K562 (cell line): ENCODE measurements around the gene CNTNAP4. TPM values are rescaled to one million over a fixed set of nuclear protein-coding genes. Genes with fewer than 3 reads are reported as not detected.

Experiments used
- ATAC-seq: fragments of 200-7000 bp; cut with Tn5 transposase; 3 replicates; pipeline ENCODE4 v1.9.1; 2020; ENCODE audit warnings: moderate library complexity
- BruUV-seq: library from RNA; stranded (reverse); fragments of 400-500 nt; replicated peaks from 2 replicates; lab custom pipeline; 2021; lab: Mats Ljungman, UMichigan
- CTCF ChIA-PET: fragments of 300-600 bp; formaldehyde crosslinking; extraction: SDS; loops from one replicate; lab custom pipeline; 2021; ENCODE audit warnings: low intra/inter-chr PET ratio; lab: Yijun Ruan, JAX
- POLR2A ChIA-PET: fragments of 300-600, 350-650 bp; sonication (Branson Sonifier 250); formaldehyde crosslinking; extraction: SDS; loops from one replicate; lab custom pipeline; 2021; ENCODE audit warnings: antibody characterized with exemption, inconsistent platforms; lab: Yijun Ruan, JAX
- DNase-seq, 4 experiments: peaks; one replicate each; pipeline versions ENCODE4 v3.0.0 to v3.0.0-alpha.2; 2011 to 2018; ENCODE audit warnings: low spot score in 3 of 4, mixed read lengths in 3 of 4; ENCODE audit errors: extremely low read depth in 1 of 4
- FAIRE-seq: peaks from 2 replicates; lab custom pipeline; 2011; peaks lifted over from hg19 to GRCh38; lab: Jason Lieb, UNC
- H2AFZ ChIP-seq: 2 replicates; pipeline ENCODE4 v1.6.0; 2011; ENCODE audit warnings: low read depth, low read length, control low read depth, inconsistent platforms
- H3K27ac ChIP-seq: fragments of 200-600 bp; 3 replicates; pipeline ENCODE4 v1.8.0; 2011; ENCODE audit warnings: low read depth, mild to moderate bottlenecking, control low read depth, inconsistent platforms, low read length, moderate library complexity, mixed read lengths; ENCODE audit errors: extremely low read depth
- H3K27me3 ChIP-seq, 2 experiments: fragments of 300-600 bp in 1 of 2; 2 replicates in 1 of 2; 3 replicates in 1 of 2; pipeline versions ENCODE4 v1.6.0 to v1.8.0; 2011; ENCODE audit warnings: inconsistent platforms in 2 of 2, low read length in 2 of 2, mild to moderate bottlenecking in 1 of 2, mixed read lengths in 1 of 2, moderate library complexity in 1 of 2; ENCODE audit not compliant: control insufficient read depth in 2 of 2, insufficient read depth in 2 of 2
- H3K36me3 ChIP-seq: fragments of 300-600 bp; 3 replicates; pipeline ENCODE4 v1.8.0; 2011; ENCODE audit warnings: mild to moderate bottlenecking, low read length, inconsistent platforms; ENCODE audit not compliant: control insufficient read depth, insufficient read depth
- H3K4me1 ChIP-seq, 2 experiments: fragments of 200-600 bp in 1 of 2; replicated peaks in 1 of 2; 2 replicates in 1 of 2; 3 replicates in 1 of 2; pipeline versions ENCODE4 v1.5.1 to v1.8.0; 2011; ENCODE audit warnings: inconsistent platforms in 2 of 2, low read length in 2 of 2, mild to moderate bottlenecking in 1 of 2, mixed read lengths in 1 of 2, moderate library complexity in 1 of 2; ENCODE audit not compliant: control insufficient read depth in 2 of 2, insufficient read depth in 2 of 2
- H3K4me2 ChIP-seq: 2 replicates; pipeline ENCODE4 v1.6.1; 2011; ENCODE audit warnings: low read length, control low read depth, inconsistent platforms, mixed read lengths; ENCODE audit not compliant: insufficient read depth
- H3K4me3 ChIP-seq: fragments of 200-600 bp; sonication (generic), shearing (Covaris generic); 2 replicates; pipeline ENCODE4 v1.5.1; 2016; ENCODE audit warnings: control low read depth, inconsistent platforms
- H3K79me2 ChIP-seq: fragments of 200-600 bp; 3 replicates; pipeline ENCODE4 v1.8.0; 2011; ENCODE audit warnings: low read length, inconsistent platforms; ENCODE audit not compliant: control insufficient read depth, insufficient read depth
- H3K9ac ChIP-seq, 2 experiments: 2 replicates each; pipeline versions ENCODE4 v1.6.0 to v1.6.1; 2011; ENCODE audit warnings: low read depth in 2 of 2, low read length in 2 of 2, control low read depth in 1 of 2, inconsistent platforms in 1 of 2, mild to moderate bottlenecking in 1 of 2, mixed read lengths in 1 of 2; ENCODE audit not compliant: insufficient read depth in 1 of 2
- H3K9me1 ChIP-seq: one replicate; pipeline ENCODE4 v1.6.0; 2011; ENCODE audit warnings: inconsistent platforms, mild to moderate bottlenecking, low read length, moderate library complexity; ENCODE audit not compliant: control insufficient read depth, insufficient read depth
- H3K9me3 ChIP-seq: replicated peaks from 2 replicates; pipeline ENCODE4 v1.5.1; 2011; ENCODE audit warnings: low read depth, low read length, inconsistent platforms; ENCODE audit not compliant: control insufficient read depth, insufficient read depth
- H4K20me1 ChIP-seq: replicated peaks from 2 replicates; pipeline ENCODE4 v1.6.1; 2011; ENCODE audit warnings: low read length, inconsistent platforms, mixed read lengths; ENCODE audit not compliant: control insufficient read depth, insufficient read depth
- ARHGAP35 ChIP-seq: fragments of 450-650 bp; IDR thresholded peaks from 2 replicates; pipeline ENCODE4 v1.6.1; 2018; ENCODE audit not compliant: partially characterized antibody
- MCM7 ChIP-seq, 2 experiments: fragments of 450-650 bp; IDR thresholded peaks; 2 replicates each; pipeline ENCODE4 v1.6.1; 2016 to 2018
- PHTF2 ChIP-seq: fragments of 250-450 bp; sonication (Bioruptor Pico); IDR thresholded peaks from 2 replicates; pipeline ENCODE4 v1.5.0; 2021; ENCODE audit warnings: mild to moderate bottlenecking
- ZBTB9 ChIP-seq: fragments of 450-650 bp; formaldehyde crosslinking; IDR thresholded peaks from 2 replicates; pipeline ENCODE4 v1.4.0; 2020; ENCODE audit warnings: mild to moderate bottlenecking, moderate library complexity
- WGBS: fragments of 100-300 bp; shearing (Covaris generic); methylation state at CpG from one replicate; pipeline ENCODE4 v1.1.6; 2016; ENCODE audit warnings: low coverage, mixed read lengths; ENCODE audit not compliant: insufficient coverage; ENCODE audit errors: missing lambda C conversion rate; 5-methylcytosine and 5-hydroxymethylcytosine counted together
- in situ Hi-C: fragments of 300-500 bp; cut with MboI; formaldehyde crosslinking; loops from 4 replicates; pipeline ENCODE4 v1.15.0; 2018; ENCODE audit warnings: inconsistent platforms, mixed read lengths
- intact Hi-C: fragments of 100-400 bp; cut with micrococcal nuclease; formaldehyde crosslinking; loops from 2 replicates; pipeline ENCODE4 v1.14.2; 2022
- polyA plus RNA-seq, 8 experiments: library from polyadenylated mRNA; depleted of rRNA in 4 of 8; stranded (reverse) in 5 of 8; unstranded in 3 of 8; fragments of >200 nt; fragmentation: Nextera tagmentation in 2 of 8; fragmentation: Illumina TruSeq in 1 of 8; extraction: Ambion mirVana in 2 of 8; extraction: Trizol in 1 of 8; gene quantifications; 2 replicates each; pipeline versions ENCODE4 v1.2.1 to v1.2.3, GENCODE V29; 2011 to 2014; ENCODE audit warnings: inconsistent platforms in 1 of 8, missing spikeins in 1 of 8
- total RNA-seq, 7 experiments: library from RNA; depleted of rRNA in 6 of 7; stranded (reverse); fragments of >200 nt in 6 of 7; fragmentation: Illumina TruSeq in 2 of 7; extraction: Trizol in 2 of 7; gene quantifications; 2 replicates each; pipeline versions ENCODE4 v1.2.1 to v1.2.3, GENCODE V29; 2011 to 2021; ENCODE audit warnings: low replicate concordance in 1 of 7

Gene CNTNAP4
- total and polyA plus RNA-seq, 9 of the 15 experiments (the other 6 are each of a cell fraction or from before 2014, with no cell fraction given), result not detected

GRCh38 chr16:76309639-76310335 lies 32.6 kb downstream of the CNTNAP4 start:
- no TSS peak for BruUV-seq
- POLR2A ChIA-PET, result interaction anchor here (0.6 kb wide), 1 partner anchor 221 kb away, joined by 6 read pairs; no protein-coding TSS in a partner anchor
- in situ Hi-C loops, result no loop called here

More at GRCh38 chr16:76309639-76310335, 32.6 kb downstream of the CNTNAP4 start:
- ATAC-seq (no peak), FAIRE-seq (no peak), DNase-seq (no peak)
- Histone ChIP-seq H3K9ac (no peak overlapping the region), H4K20me1 (no peaks in the 10 kb centered on the region), H3K27ac (no peak overlapping the region), H3K9me1 (no peaks in the 10 kb centered on the region), H3K36me3 (no peaks in the 10 kb centered on the region), H3K27me3 (no peaks in the 10 kb centered on the region), H3K9me3 (no peaks in the 10 kb centered on the region), H3K79me2 (no peaks in the 10 kb centered on the region), H3K4me1 (no peaks in the 10 kb centered on the region), H2AFZ (no peak overlapping the region), H3K4me3 (no peak overlapping the region), H3K4me2 (no peak overlapping the region)
- intact Hi-C loops, result no loop called here
- TF ChIP-seq ZBTB9, result no peak
- TF ChIP-seq ARHGAP35, result no peak
- no peak for TF ChIP-seq PHTF2 (CRISPR knock-in tag)
- TF ChIP-seq MCM7 (IDR thresholded peaks at IDR 0.05), result no peak
- under 1% methylated on average over 12 of the region's 14 CpGs for WGBS
- CTCF ChIA-PET, result no interaction called here
